Mesendoderm (in vitro differentiated cells): ENCODE data around the gene SDCCAG8.

Experiments used
- DNase-seq: peaks from one replicate; pipeline ENCODE4 v3.0.0; 2013
- H2AK5ac ChIP-seq: 2 replicates; pipeline ENCODE4 v1.6.1; 2013; ENCODE audit warnings: low read length, inconsistent platforms
- H2BK120ac ChIP-seq: 2 replicates; pipeline ENCODE4 v1.6.1; 2013; ENCODE audit warnings: low read depth, mild to moderate bottlenecking, low read length, moderate library complexity, mixed read lengths
- H2BK15ac ChIP-seq: replicated peaks from 2 replicates; pipeline ENCODE4 v1.6.1; 2013; ENCODE audit warnings: low read depth, mild to moderate bottlenecking, moderate library complexity
- H2BK5ac ChIP-seq: 2 replicates; pipeline ENCODE4 v1.6.1; 2013; ENCODE audit warnings: low read length, inconsistent platforms
- H3K18ac ChIP-seq: 2 replicates; pipeline ENCODE4 v1.6.1; 2013; ENCODE audit warnings: mild to moderate bottlenecking, low read length, mixed read lengths
- H3K23ac ChIP-seq: one replicate; pipeline ENCODE4 v1.6.1; 2013; ENCODE audit warnings: low read length
- H3K27ac ChIP-seq: 2 replicates; pipeline ENCODE4 v1.5.1; 2013; ENCODE audit warnings: low read depth, mild to moderate bottlenecking, inconsistent platforms, low read length, moderate library complexity
- H3K27me3 ChIP-seq: 2 replicates; pipeline ENCODE4 v1.6.1; 2013; ENCODE audit warnings: low read length, control low read depth, mild to moderate bottlenecking, inconsistent platforms; ENCODE audit not compliant: insufficient read depth, poor library complexity
- H3K36me3 ChIP-seq: 2 replicates; pipeline ENCODE4 v1.6.1; 2013; ENCODE audit warnings: low read length, inconsistent platforms; ENCODE audit not compliant: control insufficient read depth, insufficient read depth
- H3K4ac ChIP-seq: one replicate; pipeline ENCODE4 v1.6.1; 2013; ENCODE audit warnings: low read depth, mild to moderate bottlenecking, low read length, moderate library complexity
- H3K4me1 ChIP-seq: 2 replicates; pipeline ENCODE4 v1.6.1; 2013; ENCODE audit warnings: low read depth, low read length, inconsistent platforms; ENCODE audit not compliant: control insufficient read depth
- H3K4me2 ChIP-seq: 2 replicates; pipeline ENCODE4 v1.6.1; 2013; ENCODE audit warnings: low read length
- H3K4me3 ChIP-seq: 2 replicates; pipeline ENCODE4 v1.5.1; 2013; ENCODE audit warnings: mild to moderate bottlenecking, low read length
- H3K56ac ChIP-seq: one replicate; pipeline ENCODE4 v1.6.1; 2013; ENCODE audit warnings: low read length
- H3K79me1 ChIP-seq: 2 replicates; pipeline ENCODE4 v1.6.1; 2013; ENCODE audit warnings: low read length, inconsistent platforms
- H3K79me2 ChIP-seq: 2 replicates; pipeline ENCODE4 v1.6.1; 2013; ENCODE audit warnings: mild to moderate bottlenecking, low read length; ENCODE audit not compliant: control insufficient read depth, insufficient read depth
- H3K9ac ChIP-seq: 2 replicates; pipeline ENCODE4 v1.6.1; 2013; ENCODE audit warnings: low read length, inconsistent platforms
- H4K5ac ChIP-seq: one replicate; pipeline ENCODE4 v1.6.1; 2013; ENCODE audit warnings: low read length
- H4K8ac ChIP-seq: one replicate; pipeline ENCODE4 v1.6.1; 2013; ENCODE audit warnings: low read depth, mild to moderate bottlenecking, control low read depth, low read length, moderate library complexity
- WGBS: extraction: QIAGEN DNeasy Blood & Tissue Kit; methylation state at CpG from one replicate; pipeline ENCODE4 v1.1.7; 2013; ENCODE audit warnings: low lambda C conversion rate, missing lambda C conversion rate; ENCODE audit not compliant: insufficient coverage; ENCODE audit errors: extremely low coverage; 5-methylcytosine and 5-hydroxymethylcytosine counted together

The SDCCAG8 gene

DNA sequence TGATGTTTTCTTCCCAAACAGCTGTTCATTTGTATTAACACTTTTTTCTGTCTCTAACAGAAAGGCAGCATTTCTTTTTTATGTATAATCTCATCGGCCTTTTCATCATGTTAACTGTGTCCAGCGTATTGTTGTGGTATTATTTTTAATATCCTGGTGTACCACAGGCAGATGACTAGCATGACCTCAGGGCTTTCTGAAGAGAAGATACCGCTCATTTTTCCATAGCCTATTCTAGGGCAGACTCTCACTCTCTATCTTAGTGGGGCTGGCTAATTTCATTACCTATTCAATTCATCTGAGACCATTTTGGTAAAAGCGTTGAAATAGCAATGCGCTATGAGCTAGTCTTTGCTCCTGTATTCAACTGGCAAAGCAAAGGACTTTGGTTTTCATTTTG is 209.9 kb downstream of the SDCCAG8 start:
- Histone ChIP-seq H3K36me3 (no peaks in the 10 kb centered on the region), H3K9ac (no peak overlapping the region), H3K79me2 (no peaks in the 10 kb centered on the region), H3K4me1 (no peaks in the 10 kb centered on the region), H3K23ac (no peak overlapping the region), H2BK15ac (no peak overlapping the region), H3K18ac (no peak overlapping the region), H3K27me3 (no peaks in the 10 kb centered on the region), H4K5ac (no peak overlapping the region), H3K56ac (no peak overlapping the region), H3K79me1 (no peaks in the 10 kb centered on the region), H2BK120ac (no peak overlapping the region), H4K8ac (no peak overlapping the region), H3K27ac (no peak overlapping the region), H3K4me2 (no peak overlapping the region), H2AK5ac (no peak overlapping the region), H3K4me3 (no peak overlapping the region), H2BK5ac (no peak overlapping the region), H3K4ac (no peak overlapping the region)
- DNase-seq: no peak
- WGBS: no CpG with 5 or more reads among the region's 5 CpGs

DNA sequence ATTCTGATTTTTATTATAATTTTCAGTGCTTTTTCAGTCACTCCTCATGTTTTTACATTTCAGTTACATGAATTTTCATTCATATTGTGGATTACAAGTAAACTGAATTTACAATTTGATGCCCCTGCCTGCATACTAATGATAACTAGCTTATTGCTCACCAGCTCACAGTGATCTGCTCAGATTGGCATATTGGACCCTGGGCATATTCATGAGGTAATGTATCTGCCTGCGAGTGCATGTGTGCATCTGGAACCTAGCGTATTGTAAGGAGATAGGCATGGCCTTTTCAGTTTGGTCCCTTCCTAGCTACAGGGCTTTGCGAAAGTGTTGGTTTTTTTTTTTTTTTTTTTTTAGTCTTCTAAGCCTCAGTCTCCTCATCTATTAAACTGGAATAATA is 213.7 kb downstream of the SDCCAG8 start:
- no peak overlapping the region for H3K4me3 ChIP-seq
- no peak overlapping the region for H4K8ac ChIP-seq
- WGBS: no CpG with 5 or more reads among the region's 3 CpGs
- no peak overlapping the region for H3K18ac ChIP-seq
- no peak overlapping the region for H3K9ac ChIP-seq
- peaks cover 1% of the 10 kb centered on the region for H3K4me1 ChIP-seq
- no peak overlapping the region for H4K5ac ChIP-seq
- no peak overlapping the region for H2BK15ac ChIP-seq
- H3K36me3 ChIP-seq: no peaks in the 10 kb centered on the region
- no peak overlapping the region for H3K4me2 ChIP-seq
- H3K56ac ChIP-seq: no peak overlapping the region
- H3K79me1 ChIP-seq: no peaks in the 10 kb centered on the region
- no peak overlapping the region for H2BK5ac ChIP-seq
- no peak overlapping the region for H2BK120ac ChIP-seq
- H3K27ac ChIP-seq: no peak overlapping the region
- no peaks in the 10 kb centered on the region for H3K79me2 ChIP-seq
- no peak for DNase-seq
- H3K27me3 ChIP-seq: no peaks in the 10 kb centered on the region
- H3K4ac ChIP-seq: no peak overlapping the region
- H3K23ac ChIP-seq: no peak overlapping the region
- H2AK5ac ChIP-seq: no peak overlapping the region

DNA sequence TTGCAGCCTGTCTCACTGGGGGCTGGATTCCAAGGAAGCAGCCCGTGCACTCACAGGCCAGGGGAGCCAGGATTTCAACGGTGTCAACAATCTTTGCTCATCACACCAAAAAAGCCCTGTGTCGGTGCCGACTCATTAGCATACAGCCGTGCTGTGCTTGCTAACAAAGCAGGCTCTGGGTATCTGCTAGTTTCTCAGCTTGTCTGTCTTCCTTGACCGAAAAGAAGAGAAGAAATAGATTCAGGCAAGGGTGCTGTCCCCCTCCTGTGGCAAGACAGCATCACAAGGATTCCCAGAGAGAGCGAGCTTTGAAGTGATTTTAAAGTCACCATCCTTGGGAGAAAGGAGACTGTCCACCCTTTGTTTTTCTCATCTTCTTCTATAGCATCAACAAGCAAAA is 214.7 kb downstream of the SDCCAG8 start:
- H2BK15ac ChIP-seq: no peak overlapping the region
- H3K9ac ChIP-seq: no peak overlapping the region
- H3K23ac ChIP-seq: no peak overlapping the region
- H3K79me2 ChIP-seq: no peaks in the 10 kb centered on the region
- H2BK5ac ChIP-seq: no peak overlapping the region
- H3K56ac ChIP-seq: no peak overlapping the region
- H4K8ac ChIP-seq: no peak overlapping the region
- no peak overlapping the region for H4K5ac ChIP-seq
- H3K36me3 ChIP-seq: no peaks in the 10 kb centered on the region
- H3K4me1 ChIP-seq: peaks cover 2% of the 10 kb centered on the region
- H3K4ac ChIP-seq: no peak overlapping the region
- no peak overlapping the region for H2AK5ac ChIP-seq
- DNase-seq: peak; percentile 75
- no peak overlapping the region for H3K4me2 ChIP-seq
- H3K27me3 ChIP-seq: no peaks in the 10 kb centered on the region
- H2BK120ac ChIP-seq: no peak overlapping the region
- H3K27ac ChIP-seq: no peak overlapping the region
- no peaks in the 10 kb centered on the region for H3K79me1 ChIP-seq
- no peak overlapping the region for H3K4me3 ChIP-seq
- no CpG with 5 or more reads among the region's 7 CpGs for WGBS
- H3K18ac ChIP-seq: no peak overlapping the region

DNA sequence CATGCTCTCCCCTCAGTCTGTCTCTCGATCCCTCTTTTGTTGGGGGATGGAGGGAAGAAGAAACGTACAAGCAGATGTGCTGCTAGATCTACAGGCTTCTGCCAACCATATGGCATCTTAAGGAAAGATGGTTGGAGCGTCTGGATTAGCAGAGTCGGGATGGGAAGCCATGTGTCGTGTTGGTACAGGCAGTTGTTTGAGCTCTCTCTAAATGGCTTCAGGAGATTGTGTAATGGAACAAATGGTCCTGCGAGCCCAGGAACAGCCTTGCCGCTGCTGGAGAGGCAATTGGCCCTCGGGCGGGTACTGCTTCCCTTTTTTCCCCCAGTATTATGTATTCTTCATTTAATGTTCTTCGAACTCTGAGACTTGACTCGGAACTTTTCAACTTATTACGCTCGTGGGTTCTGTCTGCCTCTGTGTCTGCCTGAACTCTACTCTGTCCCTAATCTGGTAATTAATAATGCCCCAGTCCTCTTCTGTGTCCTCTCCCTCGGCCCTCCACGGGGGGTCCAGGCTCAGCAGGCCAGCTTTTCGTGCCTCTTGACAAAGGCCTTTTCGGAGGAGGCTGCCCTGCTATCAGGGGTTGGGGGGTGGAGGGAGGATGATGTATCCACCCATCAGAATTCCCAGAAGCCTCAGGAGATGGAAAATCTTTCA is 215.3 kb downstream of the SDCCAG8 start:
- DNase-seq: peak; percentile 45
- Histone ChIP-seq H3K4ac (no peak overlapping the region), H3K4me3 (no peak overlapping the region), H3K18ac (no peak overlapping the region), H3K36me3 (no peaks in the 10 kb centered on the region), H3K9ac (no peak overlapping the region), H3K79me1 (no peaks in the 10 kb centered on the region), H4K8ac (no peak overlapping the region), H3K56ac (no peak overlapping the region), H4K5ac (no peak overlapping the region), H2AK5ac (no peak overlapping the region), H3K27me3 (no peaks in the 10 kb centered on the region), H2BK120ac (no peak overlapping the region), H3K23ac (no peak overlapping the region), H3K27ac (no peak overlapping the region), H2BK15ac (no peak overlapping the region), H3K4me1 (peaks cover 2% of the 10 kb centered on the region), H3K79me2 (no peaks in the 10 kb centered on the region), H2BK5ac (no peak overlapping the region), H3K4me2 (no peak overlapping the region)
- no CpG with 5 or more reads among the region's 17 CpGs for WGBS

DNA sequence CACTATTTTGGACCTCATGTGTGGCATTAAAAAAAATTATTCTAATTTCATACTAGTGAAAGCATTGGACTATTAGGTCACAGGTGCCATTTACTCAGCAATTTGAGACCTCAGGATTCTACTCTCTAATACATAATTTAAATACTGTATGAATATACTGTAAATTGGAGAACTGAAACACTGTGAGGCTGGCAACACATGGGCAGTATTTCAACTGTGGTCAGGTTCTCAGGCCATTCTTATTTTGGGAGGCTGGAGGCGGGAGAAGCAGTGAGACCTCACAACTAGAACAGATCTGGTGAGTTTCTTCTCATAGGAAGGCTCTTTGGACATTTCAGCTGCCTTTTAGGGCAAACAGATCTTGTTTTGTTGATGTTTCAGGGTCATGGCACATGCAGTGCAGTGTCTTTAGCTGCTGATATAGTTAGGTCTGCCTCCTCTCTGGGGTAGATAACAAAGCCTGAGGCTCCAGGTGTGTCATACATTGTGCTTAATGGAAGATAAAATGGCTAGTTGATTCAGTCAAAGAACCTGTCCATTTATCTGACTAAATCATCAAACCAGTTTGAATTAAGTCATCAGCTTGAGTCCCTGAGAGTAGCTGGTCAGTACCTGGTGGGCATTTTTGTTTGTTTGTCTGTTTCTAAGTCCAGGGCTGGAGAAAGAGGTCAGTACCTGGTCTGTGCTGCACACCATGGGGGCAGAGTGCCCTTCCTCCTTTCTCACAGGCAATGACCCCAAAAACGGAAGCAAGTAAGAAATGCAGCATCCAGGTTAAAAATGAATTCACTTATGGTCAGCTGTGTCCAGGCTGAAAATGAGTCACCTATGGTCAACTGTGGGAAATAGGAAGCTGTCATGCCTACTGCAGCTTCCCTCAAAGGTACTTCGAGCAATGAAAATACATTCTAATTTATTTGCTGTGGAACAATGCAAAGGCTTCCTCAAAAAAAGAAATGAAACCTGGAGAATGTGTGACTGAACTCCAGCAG is 216.2 kb downstream of the SDCCAG8 start:
- H3K18ac ChIP-seq: no peak overlapping the region
- no peak overlapping the region for H3K23ac ChIP-seq
- H3K79me1 ChIP-seq: no peaks in the 10 kb centered on the region
- peaks cover 2% of the 10 kb centered on the region for H3K4me1 ChIP-seq
- no CpG with 5 or more reads among the region's 3 CpGs for WGBS
- H3K79me2 ChIP-seq: no peaks in the 10 kb centered on the region
- H3K4me2 ChIP-seq: no peak overlapping the region
- H3K9ac ChIP-seq: no peak overlapping the region
- no peak overlapping the region for H3K56ac ChIP-seq
- H2BK120ac ChIP-seq: no peak overlapping the region
- no peak overlapping the region for H2BK15ac ChIP-seq
- H3K27me3 ChIP-seq: no peaks in the 10 kb centered on the region
- H2AK5ac ChIP-seq: no peak overlapping the region
- no peaks in the 10 kb centered on the region for H3K36me3 ChIP-seq
- no peak overlapping the region for H3K4ac ChIP-seq
- no peak overlapping the region for H4K8ac ChIP-seq
- no peak for DNase-seq
- H3K4me3 ChIP-seq: no peak overlapping the region
- no peak overlapping the region for H3K27ac ChIP-seq
- no peak overlapping the region for H4K5ac ChIP-seq
- no peak overlapping the region for H2BK5ac ChIP-seq
